GM21529 (cell line): ENCODE data around the gene CEACAM8.
"Not testable (repeated sequence)": the region's sequence is repeated elsewhere in the genome, so short reads cannot be mapped to it uniquely, and the experiment has no call there.

Experiments
- ATAC-seq: cut with Tn5 transposase; IDR thresholded peaks from one replicate; pipeline ENCODE4 v1.9.1; 2021; ENCODE audit not compliant: unreplicated experiment

CEACAM8 gene

GRCh38 chr19:42546831-42547500 is 47.8 kb downstream of the CEACAM8 start:
- no peak for ATAC-seq

- ATAC-seq = no peak
These were observed 50.6 kb downstream of the CEACAM8 start for GRCh38 chr19:42544146-42544545.

- ATAC-seq = no peak
These were observed 51.9 kb downstream of the CEACAM8 start for GRCh38 chr19:42542791-42543190.

GRCh38 chr19:42540071-42540553 is 54.6 kb downstream of the CEACAM8 start:
- ATAC-seq = no peak

- no peak for ATAC-seq
These were observed 55.6 kb downstream of the CEACAM8 start for GRCh38 chr19:42538841-42539709.

GRCh38 chr19:42535276-42535675 is 59.4 kb downstream of the CEACAM8 start:
- not testable (repeated sequence) for ATAC-seq

- no peak for ATAC-seq
These were observed 60.3 kb downstream of the CEACAM8 start for GRCh38 chr19:42534391-42534790.

GRCh38 chr19:42532891-42533290 is 61.8 kb downstream of the CEACAM8 start:
- no peak for ATAC-seq

GRCh38 chr19:42531313-42531712 is 63.4 kb downstream of the CEACAM8 start:
- ATAC-seq = no peak
